H1 (cell line): ENCODE measurements around the gene ANKRD13B. TPM values are rescaled to one million over a fixed set of nuclear protein-coding genes. Genes with fewer than 3 reads are reported as not detected.

Experiments
- polyA plus RNA-seq, 7 experiments: library from polyadenylated mRNA; depleted of rRNA in 3 of 7; stranded (reverse) in 5 of 7; unstranded in 2 of 7; fragments of >200 nt in 5 of 7; fragments of 200-250 nt in 2 of 7; gene quantifications; 1 replicate in 5 of 7; 2 replicates in 1 of 7; 4 replicates in 1 of 7; pipeline versions ENCODE4 v1.2.1 to v1.2.3, GENCODE V29; 2011 to 2013; ENCODE audit warnings: missing spikeins in 2 of 7, mixed read lengths in 2 of 7
- small RNA-seq: library from polyadenylated mRNA; stranded (forward); fragments of <200 nt; extraction: miRNeasy Mini kit (QIAGEN cat#:217004); gene quantifications from one replicate; pipeline ENCODE3, GENCODE V24; 2013; ENCODE audit not compliant: insufficient read depth
- total RNA-seq: library from RNA; stranded (reverse); fragmentation: NEBNext Ultra II Directional; extraction: Animal tissue kit (Norgen Biotek cat#: 25700); gene quantifications from 2 replicates; pipeline ENCODE4 v1.2.1, GENCODE V29; 2021

The ANKRD13B gene
- total and polyA plus RNA-seq, 2 of the 8 experiments (the other 6 are each of a cell fraction or from before 2014, with no cell fraction given), result 16.4 to 48.5 TPM

Small RNAs within 50 kb of the gene (small RNA-seq; reads per million reads assigned to genes)
- not detected for gene RNU6-920P

Other genes with a start within 250 kb of the ANKRD13B start
- gene TAOK1, start 202.8 kb upstream of the ANKRD13B start, total RNA-seq, result 90.6 and 93.8 TPM in 2 replicates
- 8.2 and 12.2 TPM in 2 replicates for gene TAOK1, start 202.8 kb upstream of the ANKRD13B start, polyA plus RNA-seq (2011; rRNA removed)
- gene ABHD15, start 26.1 kb upstream of the ANKRD13B start, total RNA-seq, result 1.6 and 1.7 TPM in 2 replicates
- gene ABHD15, start 26.1 kb upstream of the ANKRD13B start, polyA plus RNA-seq (2011; rRNA removed), result 0.88 and 1.2 TPM in 2 replicates
- 21.1 and 22.4 TPM in 2 replicates for gene TP53I13, start 24.4 kb upstream of the ANKRD13B start, total RNA-seq
- 35.7 and 42.6 TPM in 2 replicates for gene TP53I13, start 24.4 kb upstream of the ANKRD13B start, polyA plus RNA-seq (2011; rRNA removed)
- gene GIT1, start 3.5 kb upstream of the ANKRD13B start, total RNA-seq, result 60.6 and 62.4 TPM in 2 replicates
- gene GIT1, start 3.5 kb upstream of the ANKRD13B start, polyA plus RNA-seq (2011; rRNA removed), result 63.0 and 80.7 TPM in 2 replicates
- 2.1 and 2.5 TPM in 2 replicates for gene CORO6, start 29.8 kb downstream of the ANKRD13B start, total RNA-seq
- gene CORO6, start 29.8 kb downstream of the ANKRD13B start, polyA plus RNA-seq (2011; rRNA removed), result 8.6 and 13.3 TPM in 2 replicates